HG03469 (cell line): ENCODE measurements around the gene KCNG2.
"Not testable (repeated sequence)": the region's sequence is repeated elsewhere in the genome, so short reads cannot be mapped to it uniquely, and the experiment has no call there.

Experiments used
- ATAC-seq: cut with Tn5 transposase; IDR thresholded peaks from one replicate; pipeline ENCODE4 v1.9.1; 2021; ENCODE audit warnings: mild to moderate bottlenecking, moderate library complexity, moderate number of reproducible peaks; ENCODE audit not compliant: unreplicated experiment

Gene KCNG2, protein sequence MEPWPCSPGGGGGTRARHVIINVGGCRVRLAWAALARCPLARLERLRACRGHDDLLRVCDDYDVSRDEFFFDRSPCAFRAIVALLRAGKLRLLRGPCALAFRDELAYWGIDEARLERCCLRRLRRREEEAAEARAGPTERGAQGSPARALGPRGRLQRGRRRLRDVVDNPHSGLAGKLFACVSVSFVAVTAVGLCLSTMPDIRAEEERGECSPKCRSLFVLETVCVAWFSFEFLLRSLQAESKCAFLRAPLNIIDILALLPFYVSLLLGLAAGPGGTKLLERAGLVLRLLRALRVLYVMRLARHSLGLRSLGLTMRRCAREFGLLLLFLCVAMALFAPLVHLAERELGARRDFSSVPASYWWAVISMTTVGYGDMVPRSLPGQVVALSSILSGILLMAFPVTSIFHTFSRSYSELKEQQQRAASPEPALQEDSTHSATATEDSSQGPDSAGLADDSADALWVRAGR

DNA sequence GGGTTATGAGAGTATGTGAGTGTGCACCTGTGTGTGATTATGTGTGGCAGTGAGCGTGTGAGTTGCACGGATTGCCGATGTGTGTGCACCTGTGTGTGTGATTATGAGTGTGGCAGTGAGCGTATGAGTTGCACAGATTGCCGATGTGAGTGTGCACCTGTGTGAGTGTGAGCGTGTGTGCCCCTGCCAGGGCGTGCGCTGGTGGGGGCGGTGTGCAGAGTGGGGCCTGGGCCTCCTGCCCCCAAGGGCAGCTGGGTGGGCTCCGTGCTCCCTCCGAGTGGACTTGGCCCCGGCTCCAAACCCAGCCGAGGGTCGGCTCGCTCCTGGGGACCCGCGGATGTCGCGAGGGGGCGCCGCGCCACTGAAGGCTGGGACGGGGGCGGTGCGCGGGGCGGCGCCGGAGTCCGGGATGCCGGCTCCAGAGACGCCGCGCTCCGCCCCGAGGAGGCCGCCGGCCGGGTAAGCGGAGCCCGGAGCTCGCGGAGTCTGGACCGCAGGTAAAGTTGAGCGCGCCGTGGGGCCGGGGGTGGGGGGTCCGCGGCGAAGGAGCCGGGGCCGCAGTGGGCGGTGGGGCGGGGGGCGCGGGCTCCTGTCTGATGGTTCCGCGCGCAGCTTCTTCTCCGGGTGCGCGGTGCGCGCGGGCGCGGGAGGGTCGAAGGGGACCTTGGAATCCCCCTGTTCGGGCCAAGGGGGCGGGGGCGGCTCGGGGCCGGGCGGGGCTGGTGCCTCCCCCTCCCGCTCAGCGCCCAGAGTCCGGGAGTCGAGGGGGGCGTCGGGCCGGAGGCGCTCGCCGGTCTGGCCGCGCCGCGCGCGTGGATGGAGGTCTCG lies at the start of gene KCNG2:
Gene KCNG2, plus strand, starts transcription at position 421 of the 828 bp plus-strand sequence. CDS start 65,730 bp downstream, outside the sequence.
- ATAC-seq = no peak

DNA sequence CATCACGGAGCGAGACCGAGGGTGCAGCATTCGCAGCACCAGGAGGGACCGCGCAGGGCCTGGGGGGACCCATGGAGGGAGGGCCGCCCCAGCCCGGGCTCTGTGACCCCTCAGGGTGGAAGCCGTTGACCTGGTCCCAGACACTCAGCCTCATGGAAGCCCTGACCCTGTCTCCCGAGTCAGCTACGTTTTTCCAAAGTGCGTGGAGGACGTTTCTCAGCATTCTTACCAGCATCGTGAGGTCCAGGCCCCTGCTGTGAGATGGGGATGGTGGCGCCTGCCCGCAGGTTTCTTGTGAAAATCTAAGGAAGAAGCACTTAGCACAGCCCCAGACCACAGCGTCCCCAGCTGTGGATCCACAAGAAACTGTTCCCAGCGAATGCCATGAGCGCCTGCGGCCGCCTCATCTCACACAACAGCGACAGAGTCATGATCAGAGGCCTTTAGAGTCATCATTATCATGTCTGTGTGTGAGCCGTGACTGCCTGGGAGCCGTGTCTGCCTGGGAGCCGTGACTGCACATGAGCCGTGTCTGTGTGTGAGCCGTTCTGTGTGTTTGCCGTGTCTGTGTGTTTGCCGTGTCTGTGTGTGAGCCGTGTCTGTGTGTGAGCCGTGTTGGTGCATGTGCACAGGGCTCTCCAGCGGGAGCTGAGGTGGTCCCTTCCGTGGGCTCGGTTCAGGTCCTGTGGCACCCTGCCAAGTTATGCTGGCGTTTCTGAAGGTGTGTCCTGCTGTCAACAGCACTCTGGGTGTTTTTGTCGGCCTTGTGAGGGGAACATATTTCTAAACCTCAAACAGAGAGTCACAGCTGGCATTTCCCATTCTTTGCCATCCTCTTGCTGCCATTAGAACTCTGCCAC lies 49.2 kb upstream of the KCNG2 start:
- ATAC-seq = no peak

DNA sequence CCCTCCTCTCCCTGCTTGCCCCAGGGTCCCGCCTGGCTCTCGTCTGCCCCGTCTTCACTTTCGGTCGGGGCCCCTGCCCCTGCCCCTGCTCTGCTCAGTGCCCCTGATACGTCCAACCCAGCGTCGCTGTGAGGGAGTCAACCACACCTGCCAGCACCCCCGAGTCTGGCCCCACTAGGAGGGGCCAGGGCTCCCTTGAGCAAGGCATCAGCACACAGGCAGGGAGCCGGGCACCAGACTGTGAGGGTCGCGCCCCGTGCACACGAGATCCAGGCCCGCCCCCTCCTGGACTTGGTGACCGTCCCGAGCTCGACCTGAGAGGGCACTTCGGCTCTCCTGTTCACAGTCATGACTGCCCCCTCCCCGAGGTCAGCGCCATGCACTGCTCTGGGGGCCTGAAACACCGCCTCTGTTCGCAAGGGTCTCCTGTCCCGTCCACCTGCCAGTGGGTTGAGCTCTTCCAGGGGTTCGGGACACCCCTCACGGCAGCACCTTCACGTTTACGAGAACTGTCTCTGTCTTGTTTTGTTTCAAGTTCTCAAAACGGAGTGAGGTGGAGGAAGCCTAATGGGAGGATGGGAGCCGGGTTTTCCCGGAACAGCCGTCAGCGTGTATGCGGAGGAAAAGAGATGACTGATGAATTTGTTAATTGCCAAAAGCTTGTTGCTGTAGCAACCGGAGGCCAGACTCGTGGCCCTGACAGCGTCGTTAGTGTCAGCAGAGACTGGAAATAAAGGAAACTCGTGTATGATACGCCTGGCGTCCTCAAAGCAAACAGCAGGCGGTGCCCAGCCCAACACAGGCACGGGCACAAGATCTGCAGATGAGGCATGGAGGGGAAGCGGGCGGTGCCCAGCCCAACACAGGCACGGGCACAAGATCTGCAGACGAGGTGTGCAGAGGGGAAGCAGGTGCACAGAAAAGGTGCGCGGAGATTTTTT lies 48.2 kb upstream of the KCNG2 start:
- no peak for ATAC-seq

DNA sequence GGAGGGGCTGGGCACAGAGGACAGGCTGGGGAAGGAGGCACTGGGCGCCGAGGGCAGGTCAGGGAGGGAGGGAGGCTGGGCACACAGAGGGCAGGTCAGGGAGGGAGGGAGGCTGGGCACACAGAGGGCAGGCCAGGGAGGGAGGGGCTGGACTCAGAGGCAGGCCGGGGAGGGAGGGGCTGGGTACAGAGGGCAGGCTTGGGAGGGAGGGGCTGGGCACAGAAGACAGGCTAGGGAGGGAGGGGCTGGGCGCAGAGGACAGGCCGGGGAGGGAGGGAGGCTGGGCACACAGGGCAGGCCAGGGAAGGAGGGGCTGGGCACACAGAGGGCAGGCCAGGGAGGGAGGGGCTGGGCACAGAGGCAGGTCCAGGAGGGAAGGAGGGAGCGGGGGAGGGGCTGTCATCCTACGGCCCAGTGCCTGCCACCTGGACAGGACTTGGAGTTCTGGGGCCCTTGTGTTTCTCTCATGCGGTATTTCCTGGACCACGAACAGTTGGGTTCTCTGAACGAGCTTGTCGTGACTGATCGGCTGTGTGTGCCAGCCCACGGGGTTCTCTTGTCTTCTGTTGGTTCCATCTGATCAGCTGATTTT lies 46.7 kb upstream of the KCNG2 start:
- ATAC-seq = no peak

DNA sequence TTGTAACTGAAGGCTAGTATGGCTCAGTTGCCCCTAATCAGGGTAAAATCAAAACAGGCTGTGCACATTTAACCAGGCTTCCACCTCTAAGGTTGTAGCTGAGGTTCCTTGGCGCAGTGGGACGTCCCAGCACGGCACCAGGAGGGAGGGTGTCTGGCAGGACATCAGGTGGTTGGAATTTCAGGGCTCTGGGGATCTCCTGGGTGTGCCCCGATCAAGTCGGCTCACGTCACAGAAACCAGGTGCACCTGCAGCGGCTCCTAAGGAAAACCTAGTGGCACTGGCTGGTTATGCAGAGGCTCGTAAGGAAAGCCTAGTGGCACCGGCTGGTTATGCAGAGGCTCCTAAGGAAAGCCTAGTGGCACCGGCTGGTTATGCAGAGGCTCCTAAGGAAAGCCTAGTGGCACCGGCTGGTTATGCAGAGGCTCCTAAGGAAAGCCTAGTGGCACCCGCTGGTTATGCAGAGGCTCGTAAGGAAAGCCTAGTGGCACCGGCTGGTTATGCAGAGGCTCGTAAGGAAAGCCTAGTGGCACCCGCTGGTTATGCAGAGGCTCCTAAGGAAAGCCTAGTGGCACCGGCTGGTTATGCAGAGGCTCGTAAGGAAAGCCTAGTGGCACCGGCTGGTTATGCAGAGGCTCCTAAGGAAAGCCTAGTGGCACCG lies 45.7 kb upstream of the KCNG2 start:
- ATAC-seq = not testable (repeated sequence)

DNA sequence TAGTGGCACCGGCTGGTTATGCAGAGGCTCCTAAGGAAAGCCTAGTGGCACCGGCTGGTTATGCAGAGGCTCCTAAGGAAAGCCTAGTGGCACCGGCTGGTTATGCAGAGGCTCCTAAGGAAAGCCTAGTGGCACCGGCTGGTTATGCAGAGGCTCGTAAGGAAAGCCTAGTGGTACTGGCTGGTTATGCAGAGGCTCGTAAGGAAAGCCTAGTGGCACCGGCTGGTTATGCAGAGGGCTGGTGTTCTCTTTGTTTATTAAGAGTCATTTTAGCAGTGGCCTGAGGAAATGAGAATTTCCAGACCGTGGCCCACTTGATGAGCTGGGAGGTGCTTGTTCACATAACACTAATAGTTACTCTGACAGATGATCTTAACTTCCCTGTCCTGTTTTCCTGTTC lies 44.8 kb upstream of the KCNG2 start:
- ATAC-seq = not testable (repeated sequence)

DNA sequence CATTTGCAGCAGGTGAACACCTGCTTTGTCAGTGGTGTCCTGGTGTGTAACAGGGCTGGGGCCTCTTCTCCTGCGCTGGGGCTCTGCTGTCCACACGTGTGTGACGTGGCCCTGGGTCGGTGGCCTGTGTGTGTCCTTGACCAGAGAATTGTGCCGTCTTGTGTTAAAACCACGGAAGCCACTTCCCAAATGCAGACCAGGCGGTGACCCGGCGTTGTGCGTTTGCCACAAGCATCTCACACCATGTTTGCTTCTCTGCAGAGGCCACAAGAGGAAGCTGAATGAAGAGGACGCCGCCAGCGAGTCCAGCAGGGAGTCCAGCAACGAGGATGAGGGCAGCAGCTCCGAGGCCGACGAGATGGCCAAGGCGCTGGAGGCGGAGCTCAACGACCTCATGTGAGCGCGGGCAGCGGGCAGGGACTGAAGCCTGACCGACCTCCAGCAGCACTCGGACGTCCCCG lies 44.3 kb upstream of the KCNG2 start:
- ATAC-seq = no peak

DNA sequence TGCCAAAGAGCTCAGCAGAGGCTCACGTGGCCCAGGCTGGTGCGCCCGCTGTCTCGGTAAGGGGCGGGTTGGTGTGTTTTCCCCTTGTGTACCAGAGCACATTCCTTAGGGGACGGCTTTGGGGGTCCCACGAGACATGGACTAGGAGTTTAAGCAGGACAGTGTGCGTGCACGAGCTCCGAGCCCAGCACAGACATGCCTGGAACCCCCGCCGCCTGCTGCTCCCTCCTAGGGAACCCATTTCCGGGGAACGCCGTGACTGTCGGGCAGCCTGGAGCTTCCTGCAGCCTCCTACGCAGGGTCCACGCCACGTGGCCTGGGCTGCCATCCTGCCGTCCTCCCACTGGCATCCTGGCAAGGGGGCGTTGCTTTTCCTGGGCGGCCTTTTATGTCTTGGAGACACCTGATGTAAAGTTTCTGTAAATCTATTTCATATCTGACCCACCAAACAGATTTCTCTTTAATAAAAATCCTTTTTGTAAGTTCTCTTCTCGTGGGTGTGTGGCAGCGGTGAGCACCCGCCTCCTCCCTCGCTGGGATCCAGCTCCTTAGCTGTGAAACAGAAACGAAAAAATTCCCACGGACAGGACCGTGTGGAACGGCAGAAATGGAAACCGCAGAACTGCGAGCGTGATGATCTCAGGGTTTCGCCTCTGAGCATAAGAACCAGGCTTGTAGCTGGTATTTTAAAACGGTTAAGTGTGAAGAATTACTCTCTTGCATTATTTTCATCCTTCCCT lies 43.5 kb upstream of the KCNG2 start:
- ATAC-seq = no peak

DNA sequence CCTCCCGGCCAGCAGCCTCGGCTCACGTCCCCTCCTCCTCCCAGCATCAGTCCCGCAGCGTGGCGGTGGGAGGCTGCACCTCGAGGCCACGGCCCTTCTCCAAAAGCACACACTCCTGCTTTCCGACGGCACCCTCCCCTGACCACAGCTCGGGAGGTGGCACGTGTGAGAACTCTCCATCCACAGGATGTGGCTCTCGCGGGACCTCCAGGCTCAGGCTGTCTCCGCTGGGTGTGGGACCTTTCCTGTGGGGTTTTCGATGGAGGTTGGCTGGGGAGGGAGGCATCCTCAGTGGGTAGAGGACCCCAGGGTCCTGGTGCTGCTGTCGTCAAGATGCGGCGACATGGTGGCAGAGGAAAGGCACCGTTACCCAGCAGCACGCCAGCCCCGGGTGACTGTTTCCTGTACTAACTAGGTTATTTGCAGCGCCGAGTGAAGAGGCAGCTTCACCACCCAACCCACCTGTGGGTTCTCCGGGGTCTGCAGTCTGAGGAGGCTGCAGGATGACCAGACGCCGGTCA lies 42.8 kb upstream of the KCNG2 start:
- no peak for ATAC-seq

DNA sequence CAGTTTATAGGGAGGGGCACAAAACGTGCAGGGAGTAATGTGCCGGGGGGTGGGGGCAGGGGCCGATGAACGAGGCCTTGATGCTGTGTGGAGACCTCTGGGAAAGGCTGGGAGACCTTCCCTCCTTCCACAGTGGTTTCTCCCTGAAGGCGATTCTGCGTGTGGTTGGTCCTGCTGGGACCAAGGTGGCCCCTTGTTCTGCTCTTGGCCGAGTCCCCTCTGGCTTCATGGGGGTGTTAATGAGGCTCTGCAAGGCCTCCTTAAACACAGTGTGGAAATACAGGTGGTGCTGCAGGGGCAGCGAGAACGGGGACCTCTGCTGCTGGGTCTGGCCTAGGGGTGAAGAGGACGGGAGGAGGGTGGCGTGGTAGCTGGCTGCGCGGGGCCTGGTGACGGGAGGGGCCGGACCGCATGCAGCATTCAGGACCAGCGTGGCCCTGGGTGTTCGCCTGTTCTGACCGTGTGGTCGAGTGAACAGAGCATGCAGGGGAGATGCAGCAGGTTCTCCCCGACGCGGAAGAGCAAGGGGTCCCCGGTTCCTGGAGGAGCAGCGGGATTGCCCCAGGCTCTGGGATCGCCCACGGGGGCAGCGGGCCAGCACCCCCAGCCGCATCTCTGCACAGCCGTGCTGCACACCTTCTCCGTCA lies 42.1 kb upstream of the KCNG2 start:
- ATAC-seq = no peak

DNA sequence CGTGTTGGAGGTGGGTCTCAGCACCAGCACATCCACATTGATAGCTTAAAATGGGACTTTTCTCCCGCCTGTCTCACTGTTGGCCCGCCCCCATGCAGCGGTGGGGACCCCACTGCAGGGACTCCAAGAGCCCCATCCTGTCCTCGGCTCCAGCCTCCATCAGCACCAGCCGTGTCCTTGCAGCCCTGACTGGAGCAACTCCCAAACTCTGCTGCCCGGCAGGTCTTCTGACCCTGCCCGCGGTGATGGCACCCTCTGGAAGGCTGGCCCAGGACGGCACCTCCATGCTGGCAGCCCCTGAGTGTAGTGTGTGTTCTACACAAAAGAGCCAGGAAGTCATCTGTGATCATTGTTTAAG lies 41.6 kb upstream of the KCNG2 start:
- no peak for ATAC-seq

DNA sequence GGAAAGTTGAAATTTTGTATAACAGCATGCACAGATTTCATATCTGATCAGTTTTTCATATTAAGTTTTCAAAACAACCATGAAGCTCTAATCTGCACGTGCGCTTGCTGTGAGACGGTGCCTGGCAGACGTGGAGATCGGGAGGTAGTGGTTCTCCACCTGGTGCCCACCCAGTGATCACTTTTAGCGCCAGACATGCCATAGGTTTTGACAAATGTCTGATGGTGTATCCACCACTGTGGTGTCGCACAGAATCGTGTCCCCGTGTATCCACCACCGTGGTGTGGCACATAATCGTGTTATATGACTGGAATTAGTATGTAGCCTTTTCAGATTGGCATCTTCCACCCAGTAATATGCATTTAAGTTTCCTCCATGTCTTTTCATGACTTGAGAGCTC lies 40.9 kb upstream of the KCNG2 start:
- no peak for ATAC-seq

DNA sequence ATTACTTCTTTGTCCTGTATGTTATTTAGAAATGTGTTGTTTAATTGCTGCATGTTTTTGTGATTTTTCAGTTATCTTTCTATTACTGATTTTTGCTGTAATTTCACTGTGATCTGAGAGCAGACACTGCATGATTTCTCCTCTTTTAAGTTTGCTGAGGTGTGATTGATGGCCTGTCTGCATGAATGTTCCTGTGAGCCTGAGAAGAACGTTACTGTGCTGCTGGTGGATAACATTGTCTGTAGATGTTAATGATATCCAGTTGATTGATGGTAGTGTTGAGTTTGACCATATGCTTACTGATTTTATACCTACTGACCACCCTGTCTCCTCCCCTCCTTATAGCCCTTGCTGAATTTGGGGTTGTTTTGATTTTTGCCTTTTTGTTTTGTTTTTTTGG lies 37.4 kb upstream of the KCNG2 start:
- no peak for ATAC-seq

DNA sequence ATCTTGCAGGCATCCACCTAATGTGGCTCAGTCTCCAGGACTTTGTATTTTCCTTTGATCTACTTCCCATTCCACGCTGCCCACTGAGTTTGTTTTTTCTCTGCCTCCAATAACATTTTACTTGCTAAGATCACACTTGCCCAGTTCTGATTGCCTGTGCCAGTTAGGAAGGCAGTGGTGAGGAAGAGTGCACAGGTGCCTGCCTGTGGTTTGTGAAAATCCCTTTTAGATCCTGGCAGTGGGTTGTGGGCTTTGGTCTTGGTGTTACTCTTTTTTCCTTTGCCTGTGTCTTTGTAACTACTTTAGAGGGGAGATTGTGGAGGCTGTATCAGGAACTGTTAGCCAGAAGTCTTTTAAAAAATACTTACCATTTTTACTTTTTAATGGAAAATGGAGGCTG lies 36.9 kb upstream of the KCNG2 start:
- no peak for ATAC-seq

DNA sequence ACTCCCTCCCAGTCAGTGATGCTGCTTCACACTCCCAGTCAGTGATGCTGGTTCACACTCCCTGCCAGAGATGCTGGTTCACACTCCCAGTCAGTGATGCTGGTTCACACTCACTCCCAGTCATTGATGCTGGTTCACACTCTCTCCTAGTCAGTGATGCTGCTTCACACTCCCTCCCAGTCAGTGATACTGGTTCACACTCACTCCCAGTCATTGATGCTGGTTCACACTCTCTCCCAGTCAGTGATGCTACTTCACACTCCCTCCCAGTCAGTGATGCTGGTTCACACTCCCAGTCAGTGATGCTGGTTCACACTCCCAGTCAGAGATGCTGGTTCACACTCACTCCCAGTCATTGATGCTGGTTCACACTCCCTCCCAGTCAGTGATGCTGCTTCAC lies 34.3 kb upstream of the KCNG2 start:
- ATAC-seq = no peak

DNA sequence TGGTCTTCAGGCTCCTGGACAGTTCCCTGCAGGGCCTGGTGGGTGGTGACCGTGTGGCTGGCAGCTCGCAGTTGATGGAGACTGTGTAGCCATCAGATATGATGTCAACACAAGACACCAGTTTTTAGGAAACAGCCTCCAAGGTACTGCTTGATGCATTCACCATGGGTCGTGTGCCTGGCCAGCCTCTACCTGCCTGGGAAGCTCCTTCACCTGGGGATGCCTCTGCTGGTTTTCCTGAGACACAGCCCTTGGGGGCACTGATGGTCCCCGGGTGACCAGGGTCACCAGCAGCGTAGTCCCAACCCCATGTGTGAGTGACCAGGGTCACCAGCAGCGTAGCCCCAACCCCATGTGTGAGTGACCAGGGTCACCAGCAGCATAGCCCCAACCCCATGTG lies 33.6 kb upstream of the KCNG2 start:
- ATAC-seq = no peak

DNA sequence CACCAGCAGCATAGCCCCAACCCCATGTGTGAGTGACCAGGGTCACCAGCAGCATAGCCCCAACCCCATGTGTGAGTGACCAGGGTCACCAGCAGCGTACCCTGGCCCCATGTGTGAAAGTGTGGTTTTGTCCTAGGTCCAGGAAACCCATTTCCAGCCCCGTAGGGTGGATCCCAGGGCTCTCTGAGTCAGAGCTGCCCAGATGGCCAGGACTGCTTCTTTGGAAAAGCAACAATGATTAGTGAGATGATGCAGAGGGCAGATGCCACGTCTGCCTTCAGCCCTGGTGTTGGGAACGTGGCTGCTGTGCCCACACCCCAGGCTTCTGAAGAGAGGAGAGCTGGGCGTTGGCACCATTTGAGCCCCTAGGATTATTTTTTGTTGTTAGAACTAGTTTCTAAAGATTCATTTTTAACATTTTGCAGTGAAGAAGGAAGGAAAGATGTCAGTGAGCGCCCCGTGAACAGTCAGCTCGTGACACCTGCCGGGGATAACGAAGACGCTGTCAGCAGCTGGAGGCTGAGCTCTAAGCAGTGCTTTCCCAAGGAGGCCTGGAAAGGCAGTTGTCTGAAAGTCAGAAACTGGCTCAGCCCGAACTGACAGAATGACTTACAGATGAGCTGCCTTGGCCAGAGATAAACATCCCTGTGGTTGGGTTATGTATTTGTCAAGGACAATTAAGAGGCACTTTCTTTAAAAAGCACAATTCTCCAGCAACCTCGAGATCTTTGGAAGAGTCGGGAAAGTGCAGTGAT lies 32.1 kb upstream of the KCNG2 start:
- no peak for ATAC-seq
